HepG2 (cell line): ENCODE measurements around the gene AGBL3. TPM values are rescaled to one million over a fixed set of nuclear protein-coding genes. Genes with fewer than 3 reads are reported as not detected.
"Not testable (repeated sequence)": the region's sequence is repeated elsewhere in the genome, so short reads cannot be mapped to it uniquely, and the experiment has no call there.

Experiments
- ATAC-seq: fragments of 200-7000 bp; cut with Tn5 transposase; 3 replicates; pipeline ENCODE4 v1.9.1; 2020; ENCODE audit warnings: mild to moderate bottlenecking, moderate library complexity
- BruUV-seq: library from RNA; stranded (reverse); fragments of 400-500 nt; replicated peaks from 2 replicates; lab custom pipeline; 2021; lab: Mats Ljungman, UMichigan
- CTCF ChIA-PET: fragments of 300-600 bp; formaldehyde crosslinking; extraction: SDS; loops from one replicate; lab custom pipeline; 2021; ENCODE audit warnings: low total read pairs, inconsistent platforms, low intra/inter-chr PET ratio; lab: Yijun Ruan, JAX
- POLR2A ChIA-PET: fragments of 350-600 bp; sonication (Branson Sonifier 250); formaldehyde crosslinking; loops from one replicate; lab custom pipeline; 2020; ENCODE audit warnings: antibody characterized with exemption, inconsistent platforms; lab: Yijun Ruan, JAX
- DNase-seq: peaks from one replicate; pipeline ENCODE4 v3.0.0-alpha.2; 2015; ENCODE audit warnings: low spot score
- FAIRE-seq: peaks from 3 replicates; lab custom pipeline; 2011; peaks lifted over from hg19 to GRCh38; lab: Jason Lieb, UNC
- H2AFZ ChIP-seq: one replicate; pipeline ENCODE4 v1.6.1; 2011; ENCODE audit warnings: low read length, inconsistent platforms
- H3K27ac ChIP-seq: fragments of 300-600 bp; 3 replicates; pipeline ENCODE4 v1.8.0; 2011; ENCODE audit warnings: mixed run types, mild to moderate bottlenecking, mixed read lengths, low read length, inconsistent platforms; ENCODE audit not compliant: insufficient read depth; ENCODE audit errors: extremely low read length
- H3K27me3 ChIP-seq, 2 experiments: fragments of 200-600 bp in 1 of 2; 2 replicates in 1 of 2; 3 replicates in 1 of 2; pipeline versions ENCODE4 v1.6.0 to v1.8.0; 2011; ENCODE audit warnings: low read length in 2 of 2, mild to moderate bottlenecking in 2 of 2, moderate library complexity in 2 of 2, inconsistent platforms in 1 of 2; ENCODE audit not compliant: insufficient read depth in 2 of 2, control insufficient read depth in 1 of 2
- H3K36me3 ChIP-seq, 2 experiments: fragments of 200-600 bp in 1 of 2; replicated peaks in 1 of 2; 2 replicates in 1 of 2; 3 replicates in 1 of 2; pipeline versions ENCODE4 v1.5.1 to v1.8.0; 2011; ENCODE audit warnings: low read length in 2 of 2, inconsistent platforms in 1 of 2; ENCODE audit not compliant: insufficient read depth in 2 of 2, control insufficient read depth in 1 of 2
- H3K4me1 ChIP-seq: 2 replicates; pipeline ENCODE4 v1.5.1; 2012; ENCODE audit warnings: low read length, inconsistent platforms; ENCODE audit not compliant: insufficient read depth
- H3K4me2 ChIP-seq: 2 replicates; pipeline ENCODE4 v1.6.0; 2011; ENCODE audit warnings: low read depth, low read length, inconsistent platforms
- H3K4me3 ChIP-seq, 3 experiments: fragments of 200-600 bp in 1 of 3; sonication (generic), shearing (Covaris generic) in 1 of 3; replicated peaks in 1 of 3; 2 replicates each; pipeline ENCODE4 v1.5.1; 2011 to 2016; ENCODE audit warnings: low read length in 3 of 3, inconsistent platforms in 2 of 3, low read depth in 2 of 3, mild to moderate bottlenecking in 2 of 3, control low read depth in 1 of 3, mixed read lengths in 1 of 3; ENCODE audit not compliant: insufficient read depth in 1 of 3
- H3K79me2 ChIP-seq: one replicate; pipeline ENCODE4 v1.6.1; 2011; ENCODE audit warnings: low read length, inconsistent platforms; ENCODE audit not compliant: insufficient read depth
- H3K9ac ChIP-seq: 2 replicates; pipeline ENCODE4 v1.6.0; 2011; ENCODE audit warnings: mild to moderate bottlenecking, low read depth, low read length, inconsistent platforms; ENCODE audit not compliant: insufficient read depth
- H3K9me3 ChIP-seq: 2 replicates; pipeline ENCODE4 v1.5.1; 2012; ENCODE audit warnings: mild to moderate bottlenecking, low read length
- H4K20me1 ChIP-seq: 2 replicates; pipeline ENCODE4 v1.6.0; 2011; ENCODE audit warnings: inconsistent platforms, mild to moderate bottlenecking, low read length, moderate library complexity; ENCODE audit not compliant: insufficient read depth
- DPF2 ChIP-seq: sonication (generic); formaldehyde crosslinking; IDR thresholded peaks from 2 replicates; pipeline ENCODE4 v1.4.0; 2020; ENCODE audit warnings: mild to moderate bottlenecking, low read depth, missing genetic modification reagents, borderline replicate concordance
- GATAD1 ChIP-seq: IDR thresholded peaks from 2 replicates; pipeline ENCODE4 v1.6.1; 2016; ENCODE audit warnings: missing genetic modification reagents, missing compliant biosample characterization
- KLF16 ChIP-seq, 2 experiments: sonication (generic) in 1 of 2; formaldehyde crosslinking in 1 of 2; IDR thresholded peaks; 2 replicates each; pipeline versions ENCODE4 v1.6.1 to v1.8.0; 2016 to 2023; ENCODE audit warnings: missing genetic modification reagents in 2 of 2, missing compliant biosample characterization in 1 of 2
- NR2F2 ChIP-seq: IDR thresholded peaks from 2 replicates; pipeline ENCODE4 v1.6.1; 2012; ENCODE audit warnings: low read depth, inconsistent platforms, borderline replicate concordance
- RFXANK ChIP-seq: IDR thresholded peaks from 2 replicates; pipeline ENCODE4 v1.6.1; 2016
- SIX4 ChIP-seq: sonication (generic); formaldehyde crosslinking; IDR thresholded peaks from 2 replicates; pipeline ENCODE4 v1.4.0; 2020; ENCODE audit warnings: missing genetic modification reagents
- ZNF17 ChIP-seq: sonication (generic); formaldehyde crosslinking; IDR thresholded peaks from 2 replicates; pipeline ENCODE4 v1.5.0; 2020; ENCODE audit warnings: mild to moderate bottlenecking, missing genetic modification reagents
- ZNF296 ChIP-seq: sonication (generic); formaldehyde crosslinking; conservative IDR thresholded peaks from 2 replicates; pipeline ENCODE4 v1.5.0; 2020; ENCODE audit warnings: mild to moderate bottlenecking, missing genetic modification reagents
- ZNF30 ChIP-seq: sonication (generic); formaldehyde crosslinking; IDR thresholded peaks from 2 replicates; pipeline ENCODE4 v1.5.0; 2020; ENCODE audit warnings: mild to moderate bottlenecking, missing genetic modification reagents
- ZNF343 ChIP-seq: sonication (generic); formaldehyde crosslinking; IDR thresholded peaks from 2 replicates; pipeline ENCODE4 v1.4.0; 2020; ENCODE audit warnings: mild to moderate bottlenecking, missing genetic modification reagents
- ZNF430 ChIP-seq: sonication (generic); formaldehyde crosslinking; IDR thresholded peaks from 2 replicates; pipeline ENCODE4 v1.9.0; 2021; ENCODE audit warnings: mild to moderate bottlenecking, missing genetic modification reagents
- ZNF546 ChIP-seq: sonication (generic); formaldehyde crosslinking; conservative IDR thresholded peaks from 2 replicates; pipeline ENCODE4 v1.8.1; 2023; ENCODE audit warnings: mild to moderate bottlenecking, missing genetic modification reagents
- ZNF672 ChIP-seq: sonication (generic); formaldehyde crosslinking; IDR thresholded peaks from 2 replicates; pipeline ENCODE4 v1.8.1; 2022; ENCODE audit warnings: missing genetic modification reagents
- ZSCAN21 ChIP-seq: sonication (generic); formaldehyde crosslinking; IDR thresholded peaks from 2 replicates; pipeline ENCODE4 v1.8.0; 2022; ENCODE audit warnings: mild to moderate bottlenecking, missing genetic modification reagents, moderate library complexity, borderline replicate concordance
- WGBS: methylation state at CpG from one replicate; pipeline ENCODE4 v1.1.6; 2017; ENCODE audit warnings: low lambda C conversion rate; 5-methylcytosine and 5-hydroxymethylcytosine counted together
- in situ Hi-C: cut with HindIII; loops from 2 replicates; pipeline ENCODE4 v1.10.0; 2017; ENCODE audit warnings: low pct_unique_long_range_greater_than_20kb; ENCODE audit not compliant: extremely low pct_ligation_motif_present
- intact Hi-C: fragments of 100-400 bp; cut with micrococcal nuclease; formaldehyde crosslinking; loops from one replicate; pipeline ENCODE4 v1.10.0; 2022; ENCODE audit not compliant: unreplicated experiment
- polyA plus RNA-seq, 8 experiments: library from polyadenylated mRNA; depleted of rRNA in 3 of 8; stranded (reverse) in 7 of 8; unstranded in 1 of 8; fragments of >200 nt; fragmentation: Illumina TruSeq in 4 of 8; extraction: Trizol in 4 of 8; gene quantifications; 2 replicates each; pipeline versions ENCODE4 v1.2.1 to v1.2.3, GENCODE V29; 2011 to 2016; ENCODE audit warnings: low read depth in 4 of 8, missing spikeins in 1 of 8, mixed read lengths in 1 of 8; ENCODE audit not compliant: insufficient read depth in 1 of 8
- total RNA-seq, 5 experiments: library from RNA; depleted of rRNA; stranded (reverse); fragments of >200 nt; fragmentation: Illumina TruSeq; extraction: Trizol; gene quantifications; 2 replicates each; pipeline ENCODE4 v1.2.3, GENCODE V29; 2016; ENCODE audit warnings: low read depth in 1 of 5
- TF ChIP-seq, protein P1 (sequence below): IDR thresholded peaks from 2 replicates; pipeline ENCODE4 v1.4.0; 2020; ENCODE audit warnings: mild to moderate bottlenecking, missing genetic modification reagents
- TF ChIP-seq, protein P2 (sequence below): sonication (generic); formaldehyde crosslinking; IDR thresholded peaks from 2 replicates; pipeline ENCODE4 v1.8.0; 2022; ENCODE audit warnings: mild to moderate bottlenecking, missing genetic modification reagents, borderline replicate concordance
- TF ChIP-seq, protein P3 (sequence below): IDR thresholded peaks from 2 replicates; pipeline ENCODE4 v1.6.1; 2012; ENCODE audit warnings: inconsistent platforms

Gene AGBL3
- total and polyA plus RNA-seq, 2 of the 13 experiments (the other 11 are each of a cell fraction or from before 2014, with no cell fraction given): 2.2 to 7.2 TPM

GRCh38 chr7:135121868-135122267 is 135.6 kb downstream of the AGBL3 start:
- peaks cover under 1% of the 10 kb centered on the region for H3K4me1 ChIP-seq
- no peak for DNase-seq
- in situ Hi-C loops (no loop called here), intact Hi-C loops (no loop called here)
- H3K9ac ChIP-seq: no peak overlapping the region
- H3K79me2 ChIP-seq: no peaks in the 10 kb centered on the region
- TF ChIP-seq RFXANK (no peak), ZNF343 (no peak), ZNF30 (CRISPR knock-in tag) (no peak), ZNF17 (no peak), SIX4 (CRISPR knock-in tag) (no peak), ZNF546 (CRISPR knock-in tag) (no peak), DPF2 (CRISPR knock-in tag) (no peak), ZNF296 (no peak), KLF16 (CRISPR knock-in tag; IDR thresholded peaks at IDR 0.05) (no peak), NR2F2 (no peak), ZNF430 (CRISPR knock-in tag) (no peak), ZNF672 (no peak), GATAD1 (no peak), ZSCAN21 (no peak)
- TF ChIP-seq, protein P1, sequence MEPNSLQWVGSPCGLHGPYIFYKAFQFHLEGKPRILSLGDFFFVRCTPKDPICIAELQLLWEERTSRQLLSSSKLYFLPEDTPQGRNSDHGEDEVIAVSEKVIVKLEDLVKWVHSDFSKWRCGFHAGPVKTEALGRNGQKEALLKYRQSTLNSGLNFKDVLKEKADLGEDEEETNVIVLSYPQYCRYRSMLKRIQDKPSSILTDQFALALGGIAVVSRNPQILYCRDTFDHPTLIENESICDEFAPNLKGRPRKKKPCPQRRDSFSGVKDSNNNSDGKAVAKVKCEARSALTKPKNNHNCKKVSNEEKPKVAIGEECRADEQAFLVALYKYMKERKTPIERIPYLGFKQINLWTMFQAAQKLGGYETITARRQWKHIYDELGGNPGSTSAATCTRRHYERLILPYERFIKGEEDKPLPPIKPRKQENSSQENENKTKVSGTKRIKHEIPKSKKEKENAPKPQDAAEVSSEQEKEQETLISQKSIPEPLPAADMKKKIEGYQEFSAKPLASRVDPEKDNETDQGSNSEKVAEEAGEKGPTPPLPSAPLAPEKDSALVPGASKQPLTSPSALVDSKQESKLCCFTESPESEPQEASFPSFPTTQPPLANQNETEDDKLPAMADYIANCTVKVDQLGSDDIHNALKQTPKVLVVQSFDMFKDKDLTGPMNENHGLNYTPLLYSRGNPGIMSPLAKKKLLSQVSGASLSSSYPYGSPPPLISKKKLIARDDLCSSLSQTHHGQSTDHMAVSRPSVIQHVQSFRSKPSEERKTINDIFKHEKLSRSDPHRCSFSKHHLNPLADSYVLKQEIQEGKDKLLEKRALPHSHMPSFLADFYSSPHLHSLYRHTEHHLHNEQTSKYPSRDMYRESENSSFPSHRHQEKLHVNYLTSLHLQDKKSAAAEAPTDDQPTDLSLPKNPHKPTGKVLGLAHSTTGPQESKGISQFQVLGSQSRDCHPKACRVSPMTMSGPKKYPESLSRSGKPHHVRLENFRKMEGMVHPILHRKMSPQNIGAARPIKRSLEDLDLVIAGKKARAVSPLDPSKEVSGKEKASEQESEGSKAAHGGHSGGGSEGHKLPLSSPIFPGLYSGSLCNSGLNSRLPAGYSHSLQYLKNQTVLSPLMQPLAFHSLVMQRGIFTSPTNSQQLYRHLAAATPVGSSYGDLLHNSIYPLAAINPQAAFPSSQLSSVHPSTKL: no peak
- TF ChIP-seq, protein P2, sequence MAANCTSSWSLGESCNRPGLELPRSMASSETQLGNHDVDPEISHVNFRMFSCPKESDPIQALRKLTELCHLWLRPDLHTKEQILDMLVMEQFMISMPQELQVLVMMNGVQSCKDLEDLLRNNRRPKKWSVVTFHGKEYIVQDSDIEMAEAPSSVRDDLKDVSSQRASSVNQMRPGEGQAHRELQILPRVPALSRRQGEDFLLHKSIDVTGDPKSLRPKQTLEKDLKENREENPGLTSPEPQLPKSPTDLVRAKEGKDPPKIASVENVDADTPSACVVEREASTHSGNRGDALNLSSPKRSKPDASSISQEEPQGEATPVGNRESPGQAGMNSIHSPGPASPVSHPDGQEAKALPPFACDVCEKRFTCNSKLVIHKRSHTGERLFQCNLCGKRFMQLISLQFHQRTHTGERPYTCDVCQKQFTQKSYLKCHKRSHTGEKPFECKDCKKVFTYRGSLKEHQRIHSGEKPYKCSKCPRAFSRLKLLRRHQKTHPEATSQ: no peak
- TF ChIP-seq, protein P3, sequence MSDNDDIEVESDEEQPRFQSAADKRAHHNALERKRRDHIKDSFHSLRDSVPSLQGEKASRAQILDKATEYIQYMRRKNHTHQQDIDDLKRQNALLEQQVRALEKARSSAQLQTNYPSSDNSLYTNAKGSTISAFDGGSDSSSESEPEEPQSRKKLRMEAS: no peak
- TF ChIP-seq, all 625 proteins: peak for 0
- no TSS peak for BruUV-seq
- ATAC-seq: no peak
- no peaks in the 10 kb centered on the region for H4K20me1 ChIP-seq
- ChIA-PET CTCF (no interaction called here), POLR2A (no interaction called here)
- H3K36me3 ChIP-seq: no peaks in the 10 kb centered on the region
- H3K27ac ChIP-seq: no peak overlapping the region
- no peaks in the 10 kb centered on the region for H3K27me3 ChIP-seq
- H3K4me3 ChIP-seq: no peak overlapping the region
- H2AFZ ChIP-seq: no peak overlapping the region
- H3K4me2 ChIP-seq: no peak overlapping the region
- no peak for FAIRE-seq
- H3K9me3 ChIP-seq: no peaks in the 10 kb centered on the region
- WGBS: 66% methylated on average over 3 of the region's 6 CpGs

DNA sequence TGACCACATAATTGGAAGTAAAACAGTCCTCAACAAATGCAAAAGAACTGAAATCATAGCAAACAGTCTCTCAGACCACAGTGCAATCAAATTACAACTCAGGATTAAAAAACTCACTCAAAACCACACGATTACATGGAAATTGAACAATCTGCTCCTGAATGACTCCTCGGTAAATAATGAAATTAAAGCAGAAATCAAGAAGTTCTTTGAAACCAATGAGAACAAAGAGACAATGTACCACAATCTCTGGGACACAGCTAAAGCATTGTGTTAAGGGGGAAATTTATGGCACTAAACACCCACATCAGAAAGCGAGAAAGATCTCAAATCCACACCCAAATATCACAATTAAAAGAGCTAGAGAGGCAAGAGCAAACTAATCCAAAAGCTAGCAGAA is 138.3 kb downstream of the AGBL3 start:
- H3K27me3 ChIP-seq, POLR2A ChIA-PET, H3K9ac ChIP-seq, CTCF ChIA-PET, H2AFZ ChIP-seq, H3K4me3 ChIP-seq, DNase-seq, H3K79me2 ChIP-seq, intact Hi-C loops, BruUV-seq, H3K36me3 ChIP-seq, H3K9me3 ChIP-seq, H3K27ac ChIP-seq, H3K4me1 ChIP-seq, H3K4me2 ChIP-seq, FAIRE-seq, ATAC-seq, H4K20me1 ChIP-seq, in situ Hi-C loops: not testable (repeated sequence)
- WGBS: 19% methylated on average over 3 of the region's 3 CpGs
